OCI-LY1 (cell line): ENCODE measurements around the gene CCL4.

Experiments
- H2AFZ ChIP-seq: fragments of 200-600 bp; sonication (generic), shearing (Covaris generic); 2 replicates; pipeline ENCODE4 v1.6.0; 2014; ENCODE audit warnings: antibody characterized with exemption, mild to moderate bottlenecking, low read length
- H3F3A ChIP-seq: fragments of 200-600 bp; sonication (generic), shearing (Covaris generic); 2 replicates; pipeline ENCODE4 v1.6.0; 2014; ENCODE audit warnings: mild to moderate bottlenecking, antibody characterized with exemption, low read length, moderate library complexity; ENCODE audit not compliant: insufficient read depth
- H3K27ac ChIP-seq: fragments of 200-600 bp; sonication (generic); 2 replicates; pipeline ENCODE4 v1.5.1; 2014; ENCODE audit warnings: low read length, mixed run types, mild to moderate bottlenecking, low read depth; ENCODE audit not compliant: poor library complexity, severe bottlenecking
- H3K27me3 ChIP-seq: fragments of 200-600 bp; sonication (generic); 2 replicates; pipeline ENCODE4 v1.6.0; 2014; ENCODE audit warnings: antibody characterized with exemption, mild to moderate bottlenecking, low read length, moderate library complexity; ENCODE audit not compliant: insufficient read depth
- H3K36me3 ChIP-seq: fragments of 200-600 bp; sonication (generic); 2 replicates; pipeline ENCODE4 v1.6.1; 2014; ENCODE audit warnings: mild to moderate bottlenecking, antibody characterized with exemption, low read length, moderate library complexity, mixed read lengths; ENCODE audit not compliant: insufficient read depth
- H3K4me1 ChIP-seq: fragments of 200-600 bp; sonication (generic); 2 replicates; pipeline ENCODE4 v1.5.1; 2014; ENCODE audit warnings: mild to moderate bottlenecking, low read length, moderate library complexity; ENCODE audit not compliant: insufficient read depth, severe bottlenecking
- H3K4me2 ChIP-seq: fragments of 200-600 bp; sonication (generic), shearing (Covaris generic); 2 replicates; pipeline ENCODE4 v1.6.1; 2014; ENCODE audit warnings: low read length
- H3K4me3 ChIP-seq: fragments of 200-600 bp; sonication (generic); 2 replicates; pipeline ENCODE4 v1.5.1; 2014; ENCODE audit warnings: low read length, low read depth, mild to moderate bottlenecking, mixed read lengths; ENCODE audit not compliant: poor library complexity, severe bottlenecking
- H3K79me2 ChIP-seq: fragments of 200-600 bp; shearing (Covaris generic); 2 replicates; pipeline ENCODE4 v1.6.1; 2016; ENCODE audit warnings: mixed run types, low read length, mixed read lengths; ENCODE audit not compliant: insufficient read depth
- H3K9ac ChIP-seq: fragments of 200-600 bp; sonication (generic), shearing (Covaris generic); 2 replicates; pipeline ENCODE4 v1.6.1; 2014; ENCODE audit warnings: mild to moderate bottlenecking, low read length, mixed read lengths
- H3K9me2 ChIP-seq: fragments of 200-600 bp; sonication (generic), shearing (Covaris generic); 2 replicates; pipeline ENCODE4 v1.6.1; 2014; ENCODE audit warnings: low read depth, mild to moderate bottlenecking, low read length, mixed read lengths
- H3K9me3 ChIP-seq: fragments of 200-600 bp; shearing (Covaris generic); 2 replicates; pipeline ENCODE4 v1.6.1; 2014; ENCODE audit warnings: low read length, mixed read lengths
- H4K20me1 ChIP-seq: fragments of 200-600 bp; sonication (generic), shearing (Covaris generic); 2 replicates; pipeline ENCODE4 v1.6.0; 2016; ENCODE audit warnings: mild to moderate bottlenecking, low read length; ENCODE audit not compliant: insufficient read depth
- EZH2 ChIP-seq: fragments of 200-600 bp; sonication (generic), shearing (Covaris generic); IDR thresholded peaks from 2 replicates; pipeline ENCODE4 v1.8.0; 2017; ENCODE audit warnings: borderline replicate concordance, mixed run types, mild to moderate bottlenecking, antibody characterized with exemption, low read length, moderate library complexity, mixed read lengths
- TF ChIP-seq, protein P1 (sequence below): fragments of 200-600 bp; sonication (generic), shearing (Covaris generic); IDR thresholded peaks from 2 replicates; pipeline ENCODE4 v1.5.1; 2017; ENCODE audit warnings: mild to moderate bottlenecking, antibody characterized with exemption, low read length, moderate library complexity, mixed read lengths

The CCL4 gene

DNA sequence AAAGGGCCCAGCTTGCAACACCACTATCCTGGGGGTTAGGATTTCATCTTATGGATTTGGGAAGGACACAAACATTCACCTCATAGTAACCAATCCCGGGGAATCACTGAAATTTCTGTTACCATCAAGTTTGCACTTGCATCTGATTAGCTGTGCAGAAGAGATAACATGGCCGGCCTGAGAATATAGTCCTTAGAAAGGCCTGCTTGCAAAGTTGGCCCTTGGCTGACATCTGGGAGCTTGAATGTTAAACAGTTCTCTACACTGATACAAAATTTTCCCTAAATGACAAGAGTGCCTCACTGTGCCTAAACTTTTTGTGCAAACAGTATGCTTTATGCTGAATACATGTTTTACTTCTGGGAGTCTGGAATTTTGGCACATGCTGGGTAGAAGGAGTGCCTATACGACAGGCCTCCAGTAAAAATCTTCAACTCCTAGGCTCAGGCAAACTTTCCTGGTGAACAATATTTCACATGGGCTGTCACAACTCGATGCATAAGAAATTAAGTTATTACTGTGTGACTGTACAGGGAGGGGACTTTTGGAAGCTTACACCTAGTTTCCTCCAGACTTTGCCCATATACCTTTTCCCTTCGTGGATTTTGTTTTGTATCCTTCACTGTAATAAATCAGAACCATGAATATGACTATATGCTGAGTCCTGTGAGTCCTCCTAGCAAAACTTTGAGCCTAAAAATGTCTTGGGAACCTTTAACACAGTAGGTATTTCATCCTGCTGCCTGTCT is 41.5 kb downstream of the CCL4 start:
- Histone ChIP-seq H3K27me3 (no peaks in the 10 kb centered on the region), H3K4me2 (no peak overlapping the region), H3K79me2 (no peaks in the 10 kb centered on the region), H4K20me1 (no peaks in the 10 kb centered on the region), H3K9me2 (no peaks in the 10 kb centered on the region), H3F3A (no peaks in the 10 kb centered on the region), H3K4me1 (no peaks in the 10 kb centered on the region), H3K36me3 (no peaks in the 10 kb centered on the region), H3K27ac (no peak overlapping the region), H2AFZ (no peak overlapping the region), H3K4me3 (no peak overlapping the region), H3K9ac (no peak overlapping the region), H3K9me3 (no peaks in the 10 kb centered on the region)
- TF ChIP-seq, protein P1, sequence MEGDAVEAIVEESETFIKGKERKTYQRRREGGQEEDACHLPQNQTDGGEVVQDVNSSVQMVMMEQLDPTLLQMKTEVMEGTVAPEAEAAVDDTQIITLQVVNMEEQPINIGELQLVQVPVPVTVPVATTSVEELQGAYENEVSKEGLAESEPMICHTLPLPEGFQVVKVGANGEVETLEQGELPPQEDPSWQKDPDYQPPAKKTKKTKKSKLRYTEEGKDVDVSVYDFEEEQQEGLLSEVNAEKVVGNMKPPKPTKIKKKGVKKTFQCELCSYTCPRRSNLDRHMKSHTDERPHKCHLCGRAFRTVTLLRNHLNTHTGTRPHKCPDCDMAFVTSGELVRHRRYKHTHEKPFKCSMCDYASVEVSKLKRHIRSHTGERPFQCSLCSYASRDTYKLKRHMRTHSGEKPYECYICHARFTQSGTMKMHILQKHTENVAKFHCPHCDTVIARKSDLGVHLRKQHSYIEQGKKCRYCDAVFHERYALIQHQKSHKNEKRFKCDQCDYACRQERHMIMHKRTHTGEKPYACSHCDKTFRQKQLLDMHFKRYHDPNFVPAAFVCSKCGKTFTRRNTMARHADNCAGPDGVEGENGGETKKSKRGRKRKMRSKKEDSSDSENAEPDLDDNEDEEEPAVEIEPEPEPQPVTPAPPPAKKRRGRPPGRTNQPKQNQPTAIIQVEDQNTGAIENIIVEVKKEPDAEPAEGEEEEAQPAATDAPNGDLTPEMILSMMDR = no peak
- no peak for TF ChIP-seq EZH2

- Histone ChIP-seq H3K36me3 (no peaks in the 10 kb centered on the region), H4K20me1 (no peaks in the 10 kb centered on the region), H2AFZ (no peak overlapping the region), H3K27ac (no peak overlapping the region), H3K9me2 (no peaks in the 10 kb centered on the region), H3K79me2 (no peaks in the 10 kb centered on the region), H3K4me2 (no peak overlapping the region), H3F3A (no peaks in the 10 kb centered on the region), H3K4me1 (no peaks in the 10 kb centered on the region), H3K9ac (no peak overlapping the region), H3K4me3 (no peak overlapping the region), H3K27me3 (no peaks in the 10 kb centered on the region), H3K9me3 (no peaks in the 10 kb centered on the region)
- no peak for TF ChIP-seq EZH2
- TF ChIP-seq, protein P1 = no peak
Observed at GRCh38 chr17:36147601-36148000, 44.0 kb downstream of the CCL4 start.

GRCh38 chr17:36148559-36149295 is 45.1 kb downstream of the CCL4 start:
- H3K36me3 ChIP-seq = no peaks in the 10 kb centered on the region
- no peak overlapping the region for H3K4me2 ChIP-seq
- no peak overlapping the region for H3K4me3 ChIP-seq
- no peaks in the 10 kb centered on the region for H3K9me3 ChIP-seq
- no peak overlapping the region for H3K9ac ChIP-seq
- H2AFZ ChIP-seq = no peak overlapping the region
- H3K79me2 ChIP-seq = no peaks in the 10 kb centered on the region
- no peak for TF ChIP-seq EZH2
- TF ChIP-seq, protein P1 = peak; percentile 96
- H3K27ac ChIP-seq = no peak overlapping the region
- no peaks in the 10 kb centered on the region for H3F3A ChIP-seq
- no peaks in the 10 kb centered on the region for H3K9me2 ChIP-seq
- H3K27me3 ChIP-seq = no peaks in the 10 kb centered on the region
- no peaks in the 10 kb centered on the region for H3K4me1 ChIP-seq
- H4K20me1 ChIP-seq = no peaks in the 10 kb centered on the region
